ENCODE measurements around the gene CMSS1.

Gene CMSS1

DNA sequence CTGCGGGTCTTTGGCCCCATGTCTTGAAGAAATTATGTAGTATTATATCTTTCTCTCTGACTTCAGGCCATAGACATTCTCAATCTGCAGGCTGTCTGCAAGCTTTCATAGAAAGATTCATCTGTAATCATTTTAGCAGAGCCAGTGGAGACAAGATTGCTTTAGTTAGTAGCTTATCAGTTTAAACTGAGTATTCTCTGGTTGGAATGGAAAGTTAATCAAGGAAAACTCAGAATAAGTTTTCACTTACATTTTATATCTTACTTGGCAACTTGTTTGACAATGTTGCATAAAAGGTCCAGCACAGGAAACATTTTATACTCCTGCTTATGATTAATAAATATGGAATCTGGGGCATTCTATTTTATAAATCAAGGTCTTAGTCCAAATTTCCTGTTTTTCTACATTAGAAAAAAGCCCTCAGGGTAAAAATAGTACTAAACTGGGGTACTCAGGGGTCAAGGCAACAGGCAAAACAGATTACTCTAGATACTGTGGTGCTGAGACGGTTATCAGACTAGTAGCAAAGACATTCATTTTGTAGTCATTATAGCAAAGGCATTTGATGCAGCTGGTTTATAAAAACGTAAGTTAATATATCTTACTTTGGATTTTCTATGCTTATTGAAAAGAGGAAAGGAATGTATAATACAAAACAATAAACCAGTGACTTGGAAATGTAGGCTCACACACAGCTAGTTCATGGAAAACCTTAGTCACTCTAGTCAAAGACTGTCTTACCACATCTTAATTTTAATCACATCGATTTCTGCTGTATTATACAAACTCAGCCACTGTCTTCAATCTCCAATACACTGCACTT lies 341.9 kb downstream of the CMSS1 start:
- TF ChIP-seq, protein P1, sequence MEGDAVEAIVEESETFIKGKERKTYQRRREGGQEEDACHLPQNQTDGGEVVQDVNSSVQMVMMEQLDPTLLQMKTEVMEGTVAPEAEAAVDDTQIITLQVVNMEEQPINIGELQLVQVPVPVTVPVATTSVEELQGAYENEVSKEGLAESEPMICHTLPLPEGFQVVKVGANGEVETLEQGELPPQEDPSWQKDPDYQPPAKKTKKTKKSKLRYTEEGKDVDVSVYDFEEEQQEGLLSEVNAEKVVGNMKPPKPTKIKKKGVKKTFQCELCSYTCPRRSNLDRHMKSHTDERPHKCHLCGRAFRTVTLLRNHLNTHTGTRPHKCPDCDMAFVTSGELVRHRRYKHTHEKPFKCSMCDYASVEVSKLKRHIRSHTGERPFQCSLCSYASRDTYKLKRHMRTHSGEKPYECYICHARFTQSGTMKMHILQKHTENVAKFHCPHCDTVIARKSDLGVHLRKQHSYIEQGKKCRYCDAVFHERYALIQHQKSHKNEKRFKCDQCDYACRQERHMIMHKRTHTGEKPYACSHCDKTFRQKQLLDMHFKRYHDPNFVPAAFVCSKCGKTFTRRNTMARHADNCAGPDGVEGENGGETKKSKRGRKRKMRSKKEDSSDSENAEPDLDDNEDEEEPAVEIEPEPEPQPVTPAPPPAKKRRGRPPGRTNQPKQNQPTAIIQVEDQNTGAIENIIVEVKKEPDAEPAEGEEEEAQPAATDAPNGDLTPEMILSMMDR (IDR thresholded peaks at IDR 0.05; ENCODE audit: low read depth, low read length, missing control alignments) = no peak
- no peak overlapping the region for H3K4me3 ChIP-seq (replicated peaks; ENCODE audit: low read depth, low read length)
- no peak for DNase-seq (ENCODE audit: extremely low read depth, low read depth)

DNA sequence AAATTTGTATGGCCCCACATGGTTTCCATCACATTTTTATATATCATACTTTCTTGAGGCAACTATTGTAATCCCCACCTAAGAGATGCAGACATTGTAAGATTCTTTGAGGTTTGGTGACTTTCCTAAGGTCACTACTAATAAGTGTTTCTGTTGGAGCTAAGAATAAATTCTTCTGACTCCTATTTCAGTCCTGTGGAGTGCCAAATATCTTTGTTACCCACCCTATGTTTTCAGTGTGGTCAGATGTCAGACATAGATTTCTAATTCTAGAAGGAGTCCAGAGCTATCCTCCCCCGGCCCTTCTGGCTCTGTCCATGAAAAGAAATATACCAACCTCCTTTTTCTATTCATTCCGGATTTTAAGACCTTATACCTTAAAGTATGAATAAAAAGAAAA lies 342.9 kb downstream of the CMSS1 start:
- no peak overlapping the region for H3K4me3 ChIP-seq (replicated peaks; ENCODE audit: low read depth, low read length)
- TF ChIP-seq, protein P1 (IDR thresholded peaks at IDR 0.05; ENCODE audit: low read depth, low read length, missing control alignments) = no peak
- no peak for DNase-seq (ENCODE audit: extremely low read depth, low read depth)

DNA sequence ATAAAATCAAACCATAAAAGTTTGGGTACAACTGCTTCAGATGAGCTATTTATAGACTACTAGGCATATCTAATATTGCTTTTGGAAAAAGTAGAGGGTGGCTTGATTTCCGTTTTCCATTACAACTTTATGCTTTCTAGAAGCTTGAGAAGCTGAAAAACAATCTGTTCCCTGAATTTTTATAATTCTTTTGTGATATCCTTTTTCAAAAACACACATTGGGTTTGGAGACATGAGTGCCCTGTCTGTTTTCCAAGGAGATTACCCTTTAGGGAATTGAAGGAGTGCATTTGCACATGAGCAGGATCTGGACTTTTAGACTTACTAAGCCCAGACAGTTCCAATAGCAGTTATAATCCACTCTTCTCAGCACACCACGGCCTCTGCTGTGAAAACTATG lies 346.1 kb downstream of the CMSS1 start:
- no peak for DNase-seq (ENCODE audit: extremely low read depth, low read depth)
- no peak overlapping the region for H3K4me3 ChIP-seq (replicated peaks; ENCODE audit: low read depth, low read length)
- TF ChIP-seq, protein P1 (IDR thresholded peaks at IDR 0.05; ENCODE audit: low read depth, low read length, missing control alignments) = no peak

DNA sequence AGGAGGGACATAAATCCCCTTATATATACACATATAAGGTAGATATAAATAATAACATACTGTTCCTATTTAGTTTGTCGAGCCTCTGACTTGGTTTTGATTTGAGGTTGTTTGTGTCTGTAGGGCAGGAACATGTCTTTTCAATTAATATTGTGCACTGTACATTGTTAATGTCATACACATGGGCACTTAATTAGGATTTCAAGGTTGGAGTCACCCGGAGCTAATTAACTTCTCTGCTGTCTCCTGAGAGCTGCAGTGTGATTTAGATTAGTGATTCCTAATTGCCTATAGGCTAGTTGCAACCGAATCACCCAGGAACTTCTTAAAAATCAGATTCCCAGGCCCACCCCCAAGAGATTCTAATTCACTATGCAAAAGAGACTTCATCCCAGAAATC lies 347.1 kb downstream of the CMSS1 start:
- no peak for DNase-seq (ENCODE audit: extremely low read depth, low read depth)
- TF ChIP-seq, protein P1 (IDR thresholded peaks at IDR 0.05; ENCODE audit: low read depth, low read length, missing control alignments) = no peak
- no peak overlapping the region for H3K4me3 ChIP-seq (replicated peaks; ENCODE audit: low read depth, low read length)

DNA sequence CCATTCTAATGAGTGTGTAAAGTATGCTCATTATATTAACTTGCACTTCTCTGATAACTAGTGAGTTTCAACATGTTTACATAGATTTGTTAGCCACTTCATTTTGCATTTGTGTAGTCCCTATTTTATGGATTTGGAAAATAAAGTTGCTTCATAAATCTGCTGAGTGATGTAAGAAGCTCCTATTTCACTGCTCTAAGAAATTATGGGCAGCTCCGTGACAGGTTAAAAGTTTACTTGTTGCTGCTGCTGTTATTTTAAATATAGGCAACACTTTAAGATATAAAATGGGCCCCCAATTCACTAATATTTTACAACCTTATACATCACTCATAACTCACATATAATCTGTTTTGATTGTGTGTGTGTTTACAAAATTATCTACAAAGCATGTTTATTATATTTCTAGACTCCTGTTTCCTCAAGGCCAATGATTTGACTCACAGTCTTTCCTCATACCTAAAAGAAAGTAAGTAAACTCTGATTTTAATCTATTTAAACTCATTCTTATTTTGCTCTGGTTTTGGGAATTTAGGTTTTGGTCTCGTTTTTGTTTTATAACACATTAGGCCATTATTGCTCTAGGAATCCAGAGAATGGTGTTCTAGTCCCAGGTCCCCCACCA lies 348.4 kb downstream of the CMSS1 start:
- H3K4me3 ChIP-seq (replicated peaks; ENCODE audit: low read depth, low read length) = no peak overlapping the region
- TF ChIP-seq, protein P1 (IDR thresholded peaks at IDR 0.05; ENCODE audit: low read depth, low read length, missing control alignments) = no peak
- no peak for DNase-seq (ENCODE audit: extremely low read depth, low read depth)

DNA sequence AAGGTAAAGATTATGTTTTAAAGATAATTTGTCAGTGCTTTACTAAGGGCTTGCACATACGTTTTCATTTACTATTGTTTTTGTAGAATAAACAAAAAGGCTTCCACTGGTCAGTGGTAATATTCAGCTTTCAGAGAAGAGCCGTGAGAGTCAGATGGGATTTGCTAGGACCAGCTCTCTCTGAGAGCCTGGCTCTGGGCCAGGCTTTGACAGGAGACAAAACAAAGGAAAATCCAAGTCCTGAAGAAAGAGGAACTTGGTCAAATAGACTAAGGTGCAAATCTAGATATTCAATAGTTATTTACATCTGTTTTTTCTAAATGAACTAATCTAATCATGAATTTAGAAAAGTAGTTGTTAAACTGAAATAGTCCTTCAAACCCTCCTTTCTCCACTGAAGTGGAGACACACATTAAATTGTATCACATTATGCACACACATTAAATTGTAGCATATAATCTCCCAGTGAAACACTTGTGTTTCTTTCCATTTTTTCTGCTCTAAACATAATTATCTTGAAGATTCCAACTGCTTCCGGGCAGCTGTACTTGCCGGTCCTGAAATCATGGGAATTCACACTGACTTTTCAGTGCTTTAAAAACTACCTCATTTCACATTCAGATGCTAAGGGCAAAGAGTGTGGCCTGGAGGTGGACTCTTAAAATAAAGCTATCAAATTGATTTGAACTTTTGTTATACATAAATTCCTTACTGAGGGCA lies 351.7 kb downstream of the CMSS1 start:
- H3K4me3 ChIP-seq (replicated peaks; ENCODE audit: low read depth, low read length) = no peak overlapping the region
- DNase-seq (ENCODE audit: extremely low read depth, low read depth) = no peak
- TF ChIP-seq, protein P1 (IDR thresholded peaks at IDR 0.05; ENCODE audit: low read depth, low read length, missing control alignments) = no peak
